Amygdala (tissue), 56 donors: ENCODE data around the gene BUB1B.

ENCODE experiments used
- DNase-seq, 56 donors: peaks; one replicate each; lab custom pipeline; 2025; lab: John Stamatoyannopoulos, UW

BUB1B gene

GRCh38 chr15:40238532-40239403, 77.9 kb downstream of the BUB1B start, which contains the start of gene PAK6:
Gene PAK6, plus strand, starts transcription at chr15:40239063. Its CDS starts 25,723 bp downstream, at chr15:40264786.
- peak in 26 of 56 donors; percentile 19 to 75 (median 50) for DNase-seq

DNA sequence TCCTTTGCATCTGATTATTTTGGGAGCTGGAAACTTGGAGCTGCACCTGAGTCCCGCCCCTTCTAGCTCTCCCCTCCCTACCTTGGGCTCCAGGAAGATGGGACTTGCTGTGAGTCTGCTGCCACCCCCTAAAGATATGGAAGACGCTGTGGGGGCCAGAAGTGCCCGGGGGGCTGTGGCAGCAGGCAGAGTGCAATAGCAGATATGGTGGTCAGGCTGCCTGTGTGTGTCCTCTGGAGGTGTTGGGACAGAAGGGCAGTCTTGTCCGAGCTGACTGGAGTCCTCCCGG, 78.5 kb downstream of the BUB1B start:
- no peak for DNase-seq

- peak in 9 of 56 donors; percentile 16 to 63 (median 49) for DNase-seq
These were observed 79.1 kb downstream of the BUB1B start for GRCh38 chr15:40239693-40240618.

GRCh38 chr15:40240619-40241221, 79.9 kb downstream of the BUB1B start:
- DNase-seq = no peak

GRCh38 chr15:40241269-40242212, 80.7 kb downstream of the BUB1B start:
- no peak for DNase-seq

GRCh38 chr15:40242213-40242599, 81.3 kb downstream of the BUB1B start:
- DNase-seq = no peak

- no peak for DNase-seq
These were observed 81.7 kb downstream of the BUB1B start for GRCh38 chr15:40242601-40243000.

DNA sequence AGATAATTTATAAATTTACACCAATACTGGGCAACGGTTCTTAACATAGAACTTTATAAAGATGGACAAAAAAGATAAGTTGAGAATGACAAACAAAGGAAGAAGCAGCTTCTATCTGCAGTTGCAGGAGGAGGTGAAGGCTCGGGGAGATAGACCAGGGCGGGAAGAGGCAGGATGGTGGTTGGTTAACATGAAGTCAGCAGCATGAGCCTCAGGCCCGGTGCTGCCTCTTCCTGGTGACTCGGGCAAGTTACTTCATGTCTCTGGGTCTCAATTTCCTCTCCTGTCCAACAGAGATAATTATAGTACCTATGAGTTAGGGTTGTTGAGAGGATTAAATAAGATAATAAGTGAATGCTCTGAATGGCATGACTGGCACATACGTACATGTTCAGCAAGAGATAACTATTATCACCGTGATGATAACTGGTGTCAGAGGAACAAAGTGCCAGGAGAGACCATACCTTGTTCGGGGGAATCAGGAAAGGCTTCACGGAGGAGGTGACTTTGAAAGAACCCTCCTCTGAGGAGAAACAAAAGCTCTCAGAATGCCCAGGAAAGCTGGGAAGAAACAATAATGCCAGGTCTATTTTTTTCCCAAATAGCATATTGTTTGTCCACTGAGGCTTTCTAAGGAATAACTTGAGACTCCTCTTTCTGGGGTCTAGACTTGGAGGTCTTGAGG, 82.4 kb downstream of the BUB1B start:
- DNase-seq = no peak

GRCh38 chr15:40244961-40245523, 84.2 kb downstream of the BUB1B start:
- no peak for DNase-seq

GRCh38 chr15:40245666-40246450, 85.0 kb downstream of the BUB1B start:
- DNase-seq = no peak

GRCh38 chr15:40246496-40247280, 85.8 kb downstream of the BUB1B start:
- DNase-seq = no peak

DNA sequence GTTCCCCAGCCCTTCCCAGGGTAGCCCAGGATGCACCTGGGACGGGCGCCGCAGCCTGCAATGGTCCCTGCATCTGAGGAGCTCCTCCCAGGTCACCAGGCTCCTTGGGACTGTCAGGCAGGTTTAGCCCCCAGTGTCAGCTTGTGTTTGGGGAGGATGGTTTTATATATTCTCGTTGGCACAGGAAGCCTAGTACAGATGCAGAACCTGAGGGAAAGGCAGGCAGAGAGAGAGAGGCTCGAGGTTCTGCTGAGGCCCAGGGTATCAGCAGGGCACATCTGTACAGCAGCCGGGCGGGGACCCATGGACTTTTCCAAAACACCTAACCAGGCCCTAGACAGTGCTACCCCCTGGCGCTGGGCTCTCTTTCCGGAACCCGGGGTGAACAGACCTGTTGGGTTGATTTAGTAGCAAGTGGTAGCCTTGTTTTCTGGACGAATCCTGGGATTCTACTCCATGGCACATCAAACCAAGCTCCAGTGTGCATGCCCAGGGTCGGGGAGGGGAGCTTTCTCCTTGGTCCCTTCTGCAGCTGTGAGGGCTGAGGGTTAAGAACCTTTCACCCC, 86.6 kb downstream of the BUB1B start:
- no peak for DNase-seq

DNA sequence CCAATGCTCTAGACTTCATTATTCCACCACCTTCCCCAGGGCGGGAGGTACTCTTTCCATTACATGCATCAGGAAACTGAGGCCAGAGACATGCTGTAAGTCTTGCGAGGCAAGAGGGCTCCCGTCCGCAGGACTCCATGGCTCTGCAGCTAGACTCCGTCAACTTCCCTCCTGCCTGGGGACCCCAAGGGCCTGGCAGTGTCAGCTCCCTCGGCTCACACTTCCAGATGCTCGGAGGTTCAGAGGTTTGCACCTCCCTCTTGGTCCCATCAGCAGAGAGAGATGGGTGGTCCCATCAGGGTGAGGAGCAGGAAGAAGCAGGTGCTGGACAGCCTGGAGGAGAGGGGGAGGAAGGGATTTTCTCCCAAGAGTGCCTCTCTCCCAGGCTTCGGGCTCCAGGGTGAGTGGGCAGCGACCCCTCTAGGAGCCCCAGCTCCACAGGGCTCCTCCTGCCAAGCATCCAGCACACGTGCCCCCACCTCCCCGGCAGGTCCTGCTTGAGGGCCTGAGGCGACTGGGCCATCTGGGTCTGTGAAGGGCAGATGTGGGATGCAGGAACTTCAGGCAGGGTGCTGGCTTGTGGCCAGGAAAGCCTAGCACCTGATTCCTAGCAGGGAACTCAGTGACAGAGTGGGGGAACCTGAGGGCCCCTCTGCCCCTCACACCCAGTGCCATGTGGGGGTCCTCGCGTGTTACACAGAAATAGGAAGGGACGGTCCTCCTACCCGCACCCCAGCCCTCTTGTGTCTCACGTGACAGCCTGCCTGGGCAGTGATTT, 87.3 kb downstream of the BUB1B start:
- DNase-seq = no peak

DNA sequence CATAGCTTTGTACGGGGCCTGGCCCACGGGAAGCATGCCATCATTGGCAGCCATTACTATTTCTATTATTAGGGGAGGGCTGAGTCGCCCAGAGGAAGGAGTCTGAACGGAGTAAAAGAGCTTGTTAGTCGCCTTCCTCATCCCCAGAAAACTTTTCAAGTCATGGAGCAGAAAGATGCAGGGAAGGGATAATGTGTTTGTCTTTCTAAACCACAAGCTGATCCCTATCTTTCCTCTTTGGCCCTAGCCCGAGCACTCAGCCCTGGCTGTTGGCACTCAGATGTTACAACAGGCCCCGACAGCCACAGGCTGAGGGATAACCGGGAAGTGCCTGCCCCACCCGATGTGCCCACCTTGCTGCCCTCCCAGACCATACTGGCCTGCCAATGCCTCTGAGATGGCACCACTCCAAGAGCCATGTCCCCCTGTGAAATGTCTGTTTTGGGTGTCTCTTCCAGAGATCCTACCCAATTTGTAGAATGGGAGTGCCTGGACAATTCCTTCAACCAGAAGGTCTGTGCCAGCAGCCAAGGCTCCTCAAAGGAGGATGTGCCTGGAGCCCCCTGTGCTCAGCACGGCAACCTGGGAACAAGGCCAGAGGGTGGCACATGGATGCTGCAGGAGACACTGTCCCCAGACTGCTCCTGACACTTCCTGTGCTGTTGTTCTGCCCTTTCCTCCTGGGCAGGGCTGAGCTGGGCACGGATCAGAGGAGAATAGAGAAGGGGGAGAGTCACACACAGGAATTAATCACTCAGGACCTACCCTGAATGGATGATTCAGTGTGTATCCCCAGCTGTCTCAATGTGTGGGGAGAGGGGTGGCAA, 88.8 kb downstream of the BUB1B start:
- DNase-seq = no peak

DNA sequence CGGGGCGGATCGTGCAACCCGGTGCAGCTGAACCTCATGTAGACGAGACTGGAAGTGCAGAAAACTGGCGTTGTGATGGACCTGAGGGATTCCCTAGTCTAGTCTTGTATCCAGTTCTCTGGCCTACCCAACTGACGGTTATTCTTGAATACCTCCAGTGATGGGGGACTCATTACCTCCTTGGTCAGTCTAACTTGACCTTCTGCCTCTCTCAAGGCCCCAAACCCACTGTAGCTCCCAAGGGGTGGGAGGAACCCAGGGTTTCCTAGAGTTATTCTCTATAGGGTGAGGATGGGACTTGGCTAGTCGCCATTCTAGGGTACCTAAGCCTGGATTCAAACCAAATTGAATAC, 89.4 kb downstream of the BUB1B start:
- no peak for DNase-seq
